GM23338 (cell line): ENCODE results near the gene CTSC. TPM values are rescaled to one million over a fixed set of nuclear protein-coding genes. Genes with fewer than 3 reads are reported as not detected.

Experiments
- ATAC-seq: fragments of 200-7000 bp; cut with Tn5 transposase; 3 replicates; pipeline ENCODE4 v1.9.1; 2020
- DNase-seq: peaks from one replicate; pipeline ENCODE4 v3.0.0-alpha.2; 2015; ENCODE audit warnings: low spot score
- H2AFZ ChIP-seq: fragments of 200-600 bp; sonication (generic); 2 replicates; pipeline ENCODE4 v1.8.0; 2016; ENCODE audit warnings: antibody characterized with exemption, mild to moderate bottlenecking, moderate library complexity
- H3F3A ChIP-seq: fragments of 200-600 bp; sonication (generic); replicated peaks from 2 replicates; pipeline ENCODE4 v1.8.0; 2017; ENCODE audit warnings: antibody characterized with exemption, mixed run types, low read depth
- H3K27ac ChIP-seq: fragments of 200-600 bp; sonication (generic); 2 replicates; pipeline ENCODE4 v1.6.1; 2016; ENCODE audit warnings: low read depth
- H3K27me3 ChIP-seq: fragments of 200-600 bp; sonication (generic); 2 replicates; pipeline ENCODE4 v1.8.0; 2016; ENCODE audit warnings: mild to moderate bottlenecking, mixed run types, moderate library complexity; ENCODE audit not compliant: insufficient read depth
- H3K36me3 ChIP-seq: fragments of 200-600 bp; sonication (generic); 2 replicates; pipeline ENCODE4 v1.8.0; 2016; ENCODE audit warnings: mild to moderate bottlenecking; ENCODE audit not compliant: insufficient read depth
- H3K4me1 ChIP-seq: fragments of 200-600 bp; sonication (generic); 2 replicates; pipeline ENCODE4 v1.8.0; 2016; ENCODE audit warnings: mild to moderate bottlenecking, moderate library complexity; ENCODE audit not compliant: insufficient read depth
- H3K4me2 ChIP-seq: fragments of 200-600 bp; sonication (generic); 2 replicates; pipeline ENCODE4 v1.7.1; 2017; ENCODE audit warnings: mixed run types
- H3K4me3 ChIP-seq: fragments of 200-600 bp; sonication (generic); 2 replicates; pipeline ENCODE4 v1.6.1; 2016; ENCODE audit warnings: mixed run types
- H3K79me2 ChIP-seq: fragments of 200-600 bp; sonication (generic); replicated peaks from 2 replicates; pipeline ENCODE4 v1.8.0; 2017; ENCODE audit warnings: mild to moderate bottlenecking; ENCODE audit not compliant: insufficient read depth
- H3K9me2 ChIP-seq: fragments of 200-600 bp; sonication (generic); 2 replicates; pipeline ENCODE4 v1.8.0; 2017; ENCODE audit not compliant: insufficient read depth
- H4K20me1 ChIP-seq: fragments of 200-600 bp; sonication (generic); replicated peaks from 2 replicates; pipeline ENCODE4 v1.8.0; 2017; ENCODE audit warnings: mild to moderate bottlenecking; ENCODE audit not compliant: insufficient read depth
- H3K27ac Mint-ChIP-seq: 2 replicates; pipeline ENCODE4 v1.8.0; 2020; ENCODE audit warnings: inconsistent platforms, mild to moderate bottlenecking, moderate library complexity, mixed read lengths
- H3K27me3 Mint-ChIP-seq: 3 replicates; pipeline ENCODE4 v1.8.0; 2022; ENCODE audit warnings: low read depth, mild to moderate bottlenecking, moderate library complexity, mixed read lengths, inconsistent platforms; ENCODE audit not compliant: insufficient read depth, poor library complexity
- H3K36me3 Mint-ChIP-seq: 3 replicates; pipeline ENCODE4 v1.8.0; 2021; ENCODE audit warnings: low read depth, mild to moderate bottlenecking, inconsistent platforms, moderate library complexity, mixed read lengths
- H3K4me1 Mint-ChIP-seq: 3 replicates; pipeline ENCODE4 v1.8.0; 2020; ENCODE audit warnings: mild to moderate bottlenecking, inconsistent platforms, mixed read lengths
- H3K4me3 Mint-ChIP-seq: 3 replicates; pipeline ENCODE4 v1.8.0; 2021; ENCODE audit warnings: moderate library complexity, mild to moderate bottlenecking, inconsistent platforms, mixed read lengths
- H3K9me3 Mint-ChIP-seq: 3 replicates; pipeline ENCODE4 v1.8.0; 2020; ENCODE audit warnings: moderate library complexity, mild to moderate bottlenecking, inconsistent platforms, mixed read lengths
- CREB1 ChIP-seq: fragments of 250-450 bp; sonication (Bioruptor Pico); IDR thresholded peaks from 2 replicates; pipeline ENCODE4 v1.5.0; 2020; ENCODE audit warnings: low read depth, mild to moderate bottlenecking, moderate library complexity
- ETS1 ChIP-seq: IDR thresholded peaks from 2 replicates; pipeline ENCODE4 v1.6.1; 2016; ENCODE audit warnings: antibody characterized with exemption
- EZH2 ChIP-seq: fragments of 200-600 bp; sonication (generic); IDR thresholded peaks from one replicate; pipeline ENCODE4 v1.8.0; 2017; ENCODE audit warnings: antibody characterized with exemption, mild to moderate bottlenecking, low read depth; ENCODE audit not compliant: unreplicated experiment
- EZH2phosphoT487 ChIP-seq: fragments of 200-600 bp; sonication (generic); IDR thresholded peaks from one replicate; pipeline ENCODE4 v1.8.1; 2018; ENCODE audit warnings: antibody characterized with exemption; ENCODE audit not compliant: unreplicated experiment
- JUNB ChIP-seq: IDR thresholded peaks from one replicate; pipeline ENCODE4 v1.6.1; 2016; ENCODE audit warnings: antibody characterized with exemption; ENCODE audit not compliant: unreplicated experiment
- NANOG ChIP-seq: IDR thresholded peaks from 2 replicates; pipeline ENCODE4 v1.6.1; 2016; ENCODE audit warnings: antibody characterized with exemption, borderline replicate concordance
- POLR2AphosphoS5 ChIP-seq: IDR thresholded peaks from 2 replicates; pipeline ENCODE4 v1.6.1; 2016; ENCODE audit warnings: antibody characterized with exemption, low read depth
- REST ChIP-seq: IDR thresholded peaks from one replicate; pipeline ENCODE4 v1.6.1; 2018; ENCODE audit warnings: antibody characterized with exemption; ENCODE audit not compliant: unreplicated experiment
- STAT1 ChIP-seq: IDR thresholded peaks from one replicate; pipeline ENCODE4 v1.6.1; 2016; ENCODE audit warnings: antibody characterized with exemption; ENCODE audit not compliant: unreplicated experiment
- ZNF114 ChIP-seq: fragments of 250-450 bp; sonication (Bioruptor Pico); IDR thresholded peaks from 2 replicates; pipeline ENCODE4 v1.5.0; 2020; ENCODE audit warnings: mild to moderate bottlenecking, moderate library complexity
- ZNF331 ChIP-seq: fragments of 250-450 bp; sonication (Bioruptor Pico); IDR thresholded peaks from 2 replicates; pipeline ENCODE4 v1.5.0; 2020; ENCODE audit warnings: low read depth, mild to moderate bottlenecking, moderate library complexity
- ZNF462 ChIP-seq: fragments of 250-450 bp; sonication (Bioruptor Pico); IDR thresholded peaks from 2 replicates; pipeline ENCODE4 v1.5.0; 2020; ENCODE audit warnings: mild to moderate bottlenecking, moderate library complexity
- polyA plus RNA-seq: library from polyadenylated mRNA; unstranded; fragments of >200 nt; fragmentation: Nextera tagmentation; extraction: Ambion mirVana; gene quantifications from 2 replicates; pipeline ENCODE4 v1.2.1, GENCODE V29; 2016
- total RNA-seq: library from RNA; depleted of rRNA; stranded (reverse); fragments of >200 nt; shearing (Covaris generic); gene quantifications from 2 replicates; pipeline ENCODE4 v1.2.3, GENCODE V29; 2014
- TF ChIP-seq, protein P1 (sequence below), 2 experiments: fragments of 200-600 bp in 1 of 2; sonication (generic) in 1 of 2; conservative IDR thresholded peaks; 2 replicates each; pipeline versions ENCODE4 v1.5.1 to v1.6.1; 2016 to 2017; ENCODE audit warnings: antibody characterized with exemption in 2 of 2, low read depth in 2 of 2, mild to moderate bottlenecking in 2 of 2, moderate library complexity in 1 of 2

CTSC gene
- total and polyA plus RNA-seq, 2 experiments from 2014 or later = 408 to 444 TPM

DNA sequence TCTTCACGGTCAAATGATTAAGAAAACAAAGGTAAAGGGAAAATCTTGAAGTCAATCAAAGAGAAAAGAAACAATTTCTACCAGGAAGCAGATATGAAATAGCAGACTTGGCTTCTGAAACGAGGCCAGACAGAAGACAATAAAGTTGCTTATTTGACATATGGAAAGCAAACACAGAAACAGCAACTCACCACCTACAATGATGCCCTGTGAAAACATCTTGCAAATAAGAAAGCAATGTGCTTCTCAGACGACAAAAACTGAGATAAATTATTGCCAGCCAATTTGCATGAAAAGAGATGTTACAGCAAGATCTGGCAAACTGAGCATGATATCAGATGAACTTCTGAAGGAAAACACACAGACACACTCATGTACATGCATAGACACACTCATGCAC lies 45.9 kb upstream of the CTSC start:
- Histone ChIP-seq H3K27me3 (no peaks in the 10 kb centered on the region), H3K4me2 (no peak overlapping the region), H3K4me3 (no peak overlapping the region), H3K4me1 (0 out of 2 replicates have a peak, but pooled peaks cover 10% of the 10 kb centered on the region), H3F3A (no peaks in the 10 kb centered on the region), H2AFZ (no peak overlapping the region), H3K9me2 (no peaks in the 10 kb centered on the region), H3K36me3 (no peaks in the 10 kb centered on the region), H4K20me1 (no peaks in the 10 kb centered on the region), H3K79me2 (no peaks in the 10 kb centered on the region), H3K27ac (no peak overlapping the region)
- no peak for ATAC-seq
- H3K27me3 Mint-ChIP-seq = peaks cover 5% of the 10 kb centered on the region
- H3K9me3 Mint-ChIP-seq = no peaks in the 10 kb centered on the region; the same call in 2 of the 3 replicates
- H3K4me1 Mint-ChIP-seq = peaks cover 14% of the 10 kb centered on the region; the same call in 2 of the 3 replicates
- no peak for DNase-seq
- H3K4me3 Mint-ChIP-seq = no peak overlapping the region
- no peak for TF ChIP-seq POLR2AphosphoS5
- no peak for TF ChIP-seq CREB1
- TF ChIP-seq EZH2phosphoT487 = no peak
- TF ChIP-seq REST = no peak
- TF ChIP-seq ZNF331 (CRISPR knock-in tag) = no peak
- TF ChIP-seq, protein P1, sequence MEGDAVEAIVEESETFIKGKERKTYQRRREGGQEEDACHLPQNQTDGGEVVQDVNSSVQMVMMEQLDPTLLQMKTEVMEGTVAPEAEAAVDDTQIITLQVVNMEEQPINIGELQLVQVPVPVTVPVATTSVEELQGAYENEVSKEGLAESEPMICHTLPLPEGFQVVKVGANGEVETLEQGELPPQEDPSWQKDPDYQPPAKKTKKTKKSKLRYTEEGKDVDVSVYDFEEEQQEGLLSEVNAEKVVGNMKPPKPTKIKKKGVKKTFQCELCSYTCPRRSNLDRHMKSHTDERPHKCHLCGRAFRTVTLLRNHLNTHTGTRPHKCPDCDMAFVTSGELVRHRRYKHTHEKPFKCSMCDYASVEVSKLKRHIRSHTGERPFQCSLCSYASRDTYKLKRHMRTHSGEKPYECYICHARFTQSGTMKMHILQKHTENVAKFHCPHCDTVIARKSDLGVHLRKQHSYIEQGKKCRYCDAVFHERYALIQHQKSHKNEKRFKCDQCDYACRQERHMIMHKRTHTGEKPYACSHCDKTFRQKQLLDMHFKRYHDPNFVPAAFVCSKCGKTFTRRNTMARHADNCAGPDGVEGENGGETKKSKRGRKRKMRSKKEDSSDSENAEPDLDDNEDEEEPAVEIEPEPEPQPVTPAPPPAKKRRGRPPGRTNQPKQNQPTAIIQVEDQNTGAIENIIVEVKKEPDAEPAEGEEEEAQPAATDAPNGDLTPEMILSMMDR (conservative IDR thresholded peaks at IDR 0.05; ENCODE audit: low read depth in 2 of 2) = no peak
- no peak for TF ChIP-seq ETS1
- TF ChIP-seq STAT1 = no peak
- TF ChIP-seq ZNF114 (CRISPR knock-in tag) = no peak
- no peak for TF ChIP-seq NANOG
- TF ChIP-seq EZH2 = no peak
- TF ChIP-seq ZNF462 (CRISPR knock-in tag) = no peak
- no peak for TF ChIP-seq JUNB
- no peak overlapping the region; the same call in 1 of the 2 replicates for H3K27ac Mint-ChIP-seq
- H3K36me3 Mint-ChIP-seq = no peaks in the 10 kb centered on the region
